Hematopoietic multipotent progenitor cell treated with erythropoietin and hydrocortisone succinate and interleukin-3 and kit ligand, for 17 days (in vitro differentiated cells): ENCODE measurements around the gene DMXL1.

Source experiments
- DNase-seq: peaks from one replicate; pipeline ENCODE4 v3.0.0-alpha.2; 2015; ENCODE audit warnings: low spot score

DMXL1 gene

GRCh38 chr5:119289438-119290044 is 218.7 kb downstream of the DMXL1 start:
- DNase-seq: no peak

- no peak for DNase-seq
Measured at GRCh38 chr5:119290161-119290569, 219.3 kb downstream of the DMXL1 start.

DNA sequence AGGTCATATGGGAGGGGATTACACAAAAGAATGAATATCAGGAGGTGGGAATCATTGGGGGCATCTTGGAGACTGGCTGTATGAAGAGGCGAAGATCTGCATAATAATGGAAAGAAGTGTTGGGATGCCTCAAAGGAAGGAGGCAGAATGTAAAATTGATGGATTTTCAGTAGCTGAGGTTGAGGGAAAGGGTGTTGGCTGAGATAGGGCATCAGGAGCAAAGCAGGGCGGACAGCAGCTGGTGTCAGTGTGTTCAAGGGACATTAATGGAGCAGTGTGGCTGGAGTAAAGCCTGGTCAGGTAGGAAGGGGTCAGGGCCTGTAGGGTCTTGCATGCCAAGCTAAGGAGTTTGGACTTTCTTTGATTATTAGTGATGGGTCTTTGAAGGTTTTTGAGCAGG is 219.7 kb downstream of the DMXL1 start:
- DNase-seq: no peak

DNA sequence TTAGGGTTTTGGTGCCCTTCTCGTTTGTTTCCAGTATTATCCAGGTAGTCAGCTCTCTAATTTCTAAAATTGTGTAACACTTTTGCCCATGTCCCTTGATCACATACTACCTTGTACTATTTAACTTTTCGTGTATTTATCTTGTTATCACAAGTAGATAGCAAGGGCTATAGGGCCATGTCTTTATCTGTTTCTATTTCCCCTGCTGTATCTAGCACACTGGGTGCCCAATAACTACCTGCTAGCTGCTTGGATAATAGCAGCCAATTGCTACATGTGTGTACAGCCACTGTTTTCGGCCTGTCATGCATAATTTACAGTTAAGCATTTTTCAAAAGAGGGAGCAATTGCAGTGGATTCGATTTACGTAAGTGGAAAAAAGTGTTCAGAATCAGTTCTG is 220.2 kb downstream of the DMXL1 start:
- no peak for DNase-seq

DNA sequence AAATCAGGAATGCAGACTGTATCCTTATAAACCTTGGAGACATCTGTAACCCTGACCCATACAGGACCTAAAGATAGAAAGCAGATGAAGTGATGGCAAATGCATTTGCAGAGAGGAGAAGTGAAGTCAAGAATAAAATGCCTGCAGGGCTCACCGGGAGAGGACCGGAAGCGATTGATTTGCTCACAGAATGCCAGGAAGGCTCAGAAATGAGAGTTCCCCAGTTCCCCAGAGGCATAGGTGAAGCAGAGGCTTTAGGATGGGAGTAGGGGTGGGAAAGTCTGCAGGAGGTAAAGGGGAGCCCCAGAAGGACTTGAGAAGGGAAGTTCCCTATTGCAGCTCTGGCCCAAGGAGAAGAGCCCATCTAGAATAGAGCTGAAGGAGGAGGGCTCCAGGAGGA is 221.0 kb downstream of the DMXL1 start:
- DNase-seq: no peak

DNA sequence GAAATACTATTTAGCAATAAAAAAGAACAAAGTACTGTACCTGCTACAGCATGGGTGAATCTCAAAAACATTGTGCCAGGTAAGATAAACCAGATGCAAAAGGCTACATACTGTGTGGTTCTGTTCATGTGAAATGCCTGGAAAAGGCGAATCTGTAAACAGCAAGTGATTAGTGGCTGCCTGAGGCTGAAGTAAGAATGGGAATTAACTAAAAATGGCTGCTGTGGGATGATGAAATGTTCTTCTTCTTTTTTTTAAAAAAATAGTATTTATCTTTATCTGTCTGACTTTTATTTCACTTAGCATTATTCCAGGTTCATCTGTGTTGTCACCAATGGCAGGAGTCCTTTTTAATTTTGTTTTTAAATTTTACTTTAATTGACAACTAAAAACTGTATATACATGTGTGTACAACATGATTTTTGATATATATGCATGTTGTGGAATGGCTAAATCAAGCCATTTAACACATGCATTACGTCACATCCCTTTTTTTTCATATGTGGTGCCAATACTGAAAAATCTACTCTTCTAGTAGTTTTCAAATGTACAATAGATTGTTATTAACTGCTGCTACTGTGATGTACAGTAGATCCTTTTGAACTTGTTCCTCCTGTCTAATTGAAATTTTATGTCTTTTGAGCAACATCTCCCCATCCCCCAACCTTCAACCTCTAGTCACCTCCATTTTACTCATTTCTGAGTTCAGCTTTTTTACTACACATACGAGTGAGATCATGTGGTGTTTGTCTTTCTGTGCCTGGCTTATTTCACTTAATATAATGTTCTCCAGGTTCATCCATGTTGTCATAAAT is 222.0 kb downstream of the DMXL1 start:
- DNase-seq: no peak

GRCh38 chr5:119293516-119293829 is 222.6 kb downstream of the DMXL1 start:
- DNase-seq: no peak
